ENCODE measurements around the gene PPIP5K2.
"Not testable (repeated sequence)": the region's sequence is repeated elsewhere in the genome, so short reads cannot be mapped to it uniquely, and the experiment has no call there.

The PPIP5K2 gene

GRCh38 chr5:103142132-103142531 lies 22.0 kb downstream of the PPIP5K2 start:
- not testable (repeated sequence) for H3K27ac ChIP-seq (ENCODE audit: low read depth, low read length); H3K4me1 ChIP-seq (ENCODE audit: control insufficient read depth, insufficient read depth, low read length, unreplicated experiment); H2AFZ ChIP-seq (ENCODE audit: low read length, unreplicated experiment); H3K79me2 ChIP-seq (ENCODE audit: control insufficient read depth, insufficient read depth, low read length, unreplicated experiment); H3K4me3 ChIP-seq (ENCODE audit: low read depth, low read length); H3K27me3 ChIP-seq (ENCODE audit: insufficient read depth, low read length); H3K36me3 ChIP-seq (ENCODE audit: insufficient read depth, low read length)

- no peaks in the 10 kb centered on the region for H3K27me3 ChIP-seq (ENCODE audit: insufficient read depth, low read length)
- H3K36me3 ChIP-seq (ENCODE audit: insufficient read depth, low read length) = 0 out of 2 replicates have a peak, but pooled peaks cover 3% of the 10 kb centered on the region
- no peak overlapping the region for H3K4me3 ChIP-seq (ENCODE audit: low read depth, low read length)
- no peak overlapping the region for H2AFZ ChIP-seq (ENCODE audit: low read length, unreplicated experiment)
- H3K79me2 ChIP-seq (ENCODE audit: control insufficient read depth, insufficient read depth, low read length, unreplicated experiment) = no peaks in the 10 kb centered on the region
- no peak overlapping the region for H3K27ac ChIP-seq (ENCODE audit: low read depth, low read length)
- H3K4me1 ChIP-seq (ENCODE audit: control insufficient read depth, insufficient read depth, low read length, unreplicated experiment) = no peaks in the 10 kb centered on the region
Measured at GRCh38 chr5:103145196-103145595, 25.1 kb downstream of the PPIP5K2 start.

- no peak overlapping the region for H3K4me3 ChIP-seq (ENCODE audit: low read depth, low read length)
- H2AFZ ChIP-seq (ENCODE audit: low read length, unreplicated experiment) = no peak overlapping the region
- no peaks in the 10 kb centered on the region for H3K79me2 ChIP-seq (ENCODE audit: control insufficient read depth, insufficient read depth, low read length, unreplicated experiment)
- H3K27me3 ChIP-seq (ENCODE audit: insufficient read depth, low read length) = no peaks in the 10 kb centered on the region
- 0 out of 2 replicates have a peak, but pooled peaks cover 3% of the 10 kb centered on the region for H3K36me3 ChIP-seq (ENCODE audit: insufficient read depth, low read length)
- no peak overlapping the region for H3K27ac ChIP-seq (ENCODE audit: low read depth, low read length)
- no peaks in the 10 kb centered on the region for H3K4me1 ChIP-seq (ENCODE audit: control insufficient read depth, insufficient read depth, low read length, unreplicated experiment)
Measured at GRCh38 chr5:103148213-103148612, 28.1 kb downstream of the PPIP5K2 start.

GRCh38 chr5:103151156-103151555 lies 31.1 kb downstream of the PPIP5K2 start:
- no peak overlapping the region for H2AFZ ChIP-seq (ENCODE audit: low read length, unreplicated experiment)
- H3K27ac ChIP-seq (ENCODE audit: low read depth, low read length) = no peak overlapping the region
- H3K4me3 ChIP-seq (ENCODE audit: low read depth, low read length) = no peak overlapping the region
- H3K79me2 ChIP-seq (ENCODE audit: control insufficient read depth, insufficient read depth, low read length, unreplicated experiment) = no peaks in the 10 kb centered on the region
- no peaks in the 10 kb centered on the region for H3K27me3 ChIP-seq (ENCODE audit: insufficient read depth, low read length)
- no peaks in the 10 kb centered on the region for H3K4me1 ChIP-seq (ENCODE audit: control insufficient read depth, insufficient read depth, low read length, unreplicated experiment)
- 0 out of 2 replicates have a peak, but pooled peaks cover 5% of the 10 kb centered on the region for H3K36me3 ChIP-seq (ENCODE audit: insufficient read depth, low read length)

GRCh38 chr5:103166706-103167105 lies 46.6 kb downstream of the PPIP5K2 start:
- Histone ChIP-seq H3K4me3 (ENCODE audit: low read depth, low read length) (no peak overlapping the region), H3K27me3 (ENCODE audit: insufficient read depth, low read length) (no peaks in the 10 kb centered on the region), H3K36me3 (ENCODE audit: insufficient read depth, low read length) (peaks cover 7% of the 10 kb centered on the region; the same call in 1 of the 2 replicates), H3K4me1 (ENCODE audit: control insufficient read depth, insufficient read depth, low read length, unreplicated experiment) (no peaks in the 10 kb centered on the region), H3K79me2 (ENCODE audit: control insufficient read depth, insufficient read depth, low read length, unreplicated experiment) (no peaks in the 10 kb centered on the region), H3K27ac (ENCODE audit: low read depth, low read length) (no peak overlapping the region), H2AFZ (ENCODE audit: low read length, unreplicated experiment) (no peak overlapping the region)

GRCh38 chr5:103174147-103174546 lies 54.0 kb downstream of the PPIP5K2 start:
- no peaks in the 10 kb centered on the region for H3K36me3 ChIP-seq (ENCODE audit: insufficient read depth, low read length)

GRCh38 chr5:103177543-103177942 lies 57.4 kb downstream of the PPIP5K2 start:
- Histone ChIP-seq H3K36me3 (ENCODE audit: insufficient read depth, low read length) (no peaks in the 10 kb centered on the region), H3K27me3 (ENCODE audit: insufficient read depth, low read length) (no peaks in the 10 kb centered on the region), H2AFZ (ENCODE audit: low read length, unreplicated experiment) (no peak overlapping the region), H3K4me1 (ENCODE audit: control insufficient read depth, insufficient read depth, low read length, unreplicated experiment) (no peaks in the 10 kb centered on the region), H3K27ac (ENCODE audit: low read depth, low read length) (no peak overlapping the region), H3K4me3 (ENCODE audit: low read depth, low read length) (no peak overlapping the region), H3K79me2 (ENCODE audit: control insufficient read depth, insufficient read depth, low read length, unreplicated experiment) (no peaks in the 10 kb centered on the region)

More at GRCh38 chr5:103174147-103174546, 54.0 kb downstream of the PPIP5K2 start:
- Histone ChIP-seq H3K27me3 (ENCODE audit: insufficient read depth, low read length) (no peaks in the 10 kb centered on the region), H3K4me1 (ENCODE audit: control insufficient read depth, insufficient read depth, low read length, unreplicated experiment) (no peaks in the 10 kb centered on the region), H3K4me3 (ENCODE audit: low read depth, low read length) (no peak overlapping the region), H3K27ac (ENCODE audit: low read depth, low read length) (no peak overlapping the region), H3K79me2 (ENCODE audit: control insufficient read depth, insufficient read depth, low read length, unreplicated experiment) (no peaks in the 10 kb centered on the region), H2AFZ (ENCODE audit: low read length, unreplicated experiment) (no peak overlapping the region)

- Histone ChIP-seq H3K4me1 (ENCODE audit: control insufficient read depth, insufficient read depth, low read length, unreplicated experiment) (no peaks in the 10 kb centered on the region), H3K4me3 (ENCODE audit: low read depth, low read length) (no peak overlapping the region), H2AFZ (ENCODE audit: low read length, unreplicated experiment) (no peak overlapping the region), H3K79me2 (ENCODE audit: control insufficient read depth, insufficient read depth, low read length, unreplicated experiment) (no peaks in the 10 kb centered on the region), H3K36me3 (ENCODE audit: insufficient read depth, low read length) (no peaks in the 10 kb centered on the region), H3K27me3 (ENCODE audit: insufficient read depth, low read length) (no peaks in the 10 kb centered on the region), H3K27ac (ENCODE audit: low read depth, low read length) (no peak overlapping the region)
Measured at GRCh38 chr5:103178167-103178566, 58.1 kb downstream of the PPIP5K2 start.

- no peak overlapping the region for H3K4me3 ChIP-seq (ENCODE audit: low read depth, low read length)
- H3K79me2 ChIP-seq (ENCODE audit: control insufficient read depth, insufficient read depth, low read length, unreplicated experiment) = no peaks in the 10 kb centered on the region
- no peaks in the 10 kb centered on the region; the same call in 1 of the 2 replicates for H3K36me3 ChIP-seq (ENCODE audit: insufficient read depth, low read length)
- no peak overlapping the region for H2AFZ ChIP-seq (ENCODE audit: low read length, unreplicated experiment)
- no peaks in the 10 kb centered on the region for H3K4me1 ChIP-seq (ENCODE audit: control insufficient read depth, insufficient read depth, low read length, unreplicated experiment)
- H3K27me3 ChIP-seq (ENCODE audit: insufficient read depth, low read length) = no peaks in the 10 kb centered on the region
- H3K27ac ChIP-seq (ENCODE audit: low read depth, low read length) = no peak overlapping the region
Measured at GRCh38 chr5:103186152-103186551, 66.1 kb downstream of the PPIP5K2 start.

GRCh38 chr5:103188436-103188835 lies 68.3 kb downstream of the PPIP5K2 start:
- no peaks in the 10 kb centered on the region for H3K27me3 ChIP-seq (ENCODE audit: insufficient read depth, low read length)
- no peaks in the 10 kb centered on the region; the same call in 1 of the 2 replicates for H3K36me3 ChIP-seq (ENCODE audit: insufficient read depth, low read length)
- H2AFZ ChIP-seq (ENCODE audit: low read length, unreplicated experiment) = no peak overlapping the region

GRCh38 chr5:103203226-103203625 lies 83.1 kb downstream of the PPIP5K2 start:
- H3K79me2 ChIP-seq (ENCODE audit: control insufficient read depth, insufficient read depth, low read length, unreplicated experiment) = no peaks in the 10 kb centered on the region
- H3K4me1 ChIP-seq (ENCODE audit: control insufficient read depth, insufficient read depth, low read length, unreplicated experiment) = no peaks in the 10 kb centered on the region
- no peak overlapping the region for H3K27ac ChIP-seq (ENCODE audit: low read depth, low read length)
- no peaks in the 10 kb centered on the region for H3K27me3 ChIP-seq (ENCODE audit: insufficient read depth, low read length)
- H2AFZ ChIP-seq (ENCODE audit: low read length, unreplicated experiment) = no peak overlapping the region
- peaks cover 4% of the 10 kb centered on the region; the same call in 1 of the 2 replicates for H3K36me3 ChIP-seq (ENCODE audit: insufficient read depth, low read length)
- H3K4me3 ChIP-seq (ENCODE audit: low read depth, low read length) = no peak overlapping the region

More at GRCh38 chr5:103188436-103188835, 68.3 kb downstream of the PPIP5K2 start:
- no peak overlapping the region for H3K27ac ChIP-seq (ENCODE audit: low read depth, low read length)
- H3K79me2 ChIP-seq (ENCODE audit: control insufficient read depth, insufficient read depth, low read length, unreplicated experiment) = no peaks in the 10 kb centered on the region
- no peaks in the 10 kb centered on the region for H3K4me1 ChIP-seq (ENCODE audit: control insufficient read depth, insufficient read depth, low read length, unreplicated experiment)
- H3K4me3 ChIP-seq (ENCODE audit: low read depth, low read length) = no peak overlapping the region
